GM23338 (cell line): ENCODE results near the gene RNF141. TPM values are rescaled to one million over a fixed set of nuclear protein-coding genes. Genes with fewer than 3 reads are reported as not detected.

Experiments used
- ATAC-seq: fragments of 200-7000 bp; cut with Tn5 transposase; 3 replicates; pipeline ENCODE4 v1.9.1; 2020
- DNase-seq: peaks from one replicate; pipeline ENCODE4 v3.0.0-alpha.2; 2015; ENCODE audit warnings: low spot score
- H2AFZ ChIP-seq: fragments of 200-600 bp; sonication (generic); 2 replicates; pipeline ENCODE4 v1.8.0; 2016; ENCODE audit warnings: antibody characterized with exemption, mild to moderate bottlenecking, moderate library complexity
- H3F3A ChIP-seq: fragments of 200-600 bp; sonication (generic); replicated peaks from 2 replicates; pipeline ENCODE4 v1.8.0; 2017; ENCODE audit warnings: antibody characterized with exemption, mixed run types, low read depth
- H3K27ac ChIP-seq: fragments of 200-600 bp; sonication (generic); 2 replicates; pipeline ENCODE4 v1.6.1; 2016; ENCODE audit warnings: low read depth
- H3K27me3 ChIP-seq: fragments of 200-600 bp; sonication (generic); 2 replicates; pipeline ENCODE4 v1.8.0; 2016; ENCODE audit warnings: mild to moderate bottlenecking, mixed run types, moderate library complexity; ENCODE audit not compliant: insufficient read depth
- H3K36me3 ChIP-seq: fragments of 200-600 bp; sonication (generic); 2 replicates; pipeline ENCODE4 v1.8.0; 2016; ENCODE audit warnings: mild to moderate bottlenecking; ENCODE audit not compliant: insufficient read depth
- H3K4me1 ChIP-seq: fragments of 200-600 bp; sonication (generic); 2 replicates; pipeline ENCODE4 v1.8.0; 2016; ENCODE audit warnings: mild to moderate bottlenecking, moderate library complexity; ENCODE audit not compliant: insufficient read depth
- H3K4me2 ChIP-seq: fragments of 200-600 bp; sonication (generic); 2 replicates; pipeline ENCODE4 v1.7.1; 2017; ENCODE audit warnings: mixed run types
- H3K4me3 ChIP-seq: fragments of 200-600 bp; sonication (generic); 2 replicates; pipeline ENCODE4 v1.6.1; 2016; ENCODE audit warnings: mixed run types
- H3K79me2 ChIP-seq: fragments of 200-600 bp; sonication (generic); replicated peaks from 2 replicates; pipeline ENCODE4 v1.8.0; 2017; ENCODE audit warnings: mild to moderate bottlenecking; ENCODE audit not compliant: insufficient read depth
- H3K9me2 ChIP-seq: fragments of 200-600 bp; sonication (generic); 2 replicates; pipeline ENCODE4 v1.8.0; 2017; ENCODE audit not compliant: insufficient read depth
- H4K20me1 ChIP-seq: fragments of 200-600 bp; sonication (generic); replicated peaks from 2 replicates; pipeline ENCODE4 v1.8.0; 2017; ENCODE audit warnings: mild to moderate bottlenecking; ENCODE audit not compliant: insufficient read depth
- H3K27ac Mint-ChIP-seq: 2 replicates; pipeline ENCODE4 v1.8.0; 2020; ENCODE audit warnings: inconsistent platforms, mild to moderate bottlenecking, moderate library complexity, mixed read lengths
- H3K27me3 Mint-ChIP-seq: 3 replicates; pipeline ENCODE4 v1.8.0; 2022; ENCODE audit warnings: low read depth, mild to moderate bottlenecking, moderate library complexity, mixed read lengths, inconsistent platforms; ENCODE audit not compliant: insufficient read depth, poor library complexity
- H3K36me3 Mint-ChIP-seq: 3 replicates; pipeline ENCODE4 v1.8.0; 2021; ENCODE audit warnings: low read depth, mild to moderate bottlenecking, inconsistent platforms, moderate library complexity, mixed read lengths
- H3K4me1 Mint-ChIP-seq: 3 replicates; pipeline ENCODE4 v1.8.0; 2020; ENCODE audit warnings: mild to moderate bottlenecking, inconsistent platforms, mixed read lengths
- H3K4me3 Mint-ChIP-seq: 3 replicates; pipeline ENCODE4 v1.8.0; 2021; ENCODE audit warnings: moderate library complexity, mild to moderate bottlenecking, inconsistent platforms, mixed read lengths
- H3K9me3 Mint-ChIP-seq: 3 replicates; pipeline ENCODE4 v1.8.0; 2020; ENCODE audit warnings: moderate library complexity, mild to moderate bottlenecking, inconsistent platforms, mixed read lengths
- CREB1 ChIP-seq: fragments of 250-450 bp; sonication (Bioruptor Pico); IDR thresholded peaks from 2 replicates; pipeline ENCODE4 v1.5.0; 2020; ENCODE audit warnings: low read depth, mild to moderate bottlenecking, moderate library complexity
- ETS1 ChIP-seq: IDR thresholded peaks from 2 replicates; pipeline ENCODE4 v1.6.1; 2016; ENCODE audit warnings: antibody characterized with exemption
- EZH2 ChIP-seq: fragments of 200-600 bp; sonication (generic); IDR thresholded peaks from one replicate; pipeline ENCODE4 v1.8.0; 2017; ENCODE audit warnings: antibody characterized with exemption, mild to moderate bottlenecking, low read depth; ENCODE audit not compliant: unreplicated experiment
- EZH2phosphoT487 ChIP-seq: fragments of 200-600 bp; sonication (generic); IDR thresholded peaks from one replicate; pipeline ENCODE4 v1.8.1; 2018; ENCODE audit warnings: antibody characterized with exemption; ENCODE audit not compliant: unreplicated experiment
- JUNB ChIP-seq: IDR thresholded peaks from one replicate; pipeline ENCODE4 v1.6.1; 2016; ENCODE audit warnings: antibody characterized with exemption; ENCODE audit not compliant: unreplicated experiment
- POLR2AphosphoS5 ChIP-seq: IDR thresholded peaks from 2 replicates; pipeline ENCODE4 v1.6.1; 2016; ENCODE audit warnings: antibody characterized with exemption, low read depth
- REST ChIP-seq: IDR thresholded peaks from one replicate; pipeline ENCODE4 v1.6.1; 2018; ENCODE audit warnings: antibody characterized with exemption; ENCODE audit not compliant: unreplicated experiment
- ZNF114 ChIP-seq: fragments of 250-450 bp; sonication (Bioruptor Pico); IDR thresholded peaks from 2 replicates; pipeline ENCODE4 v1.5.0; 2020; ENCODE audit warnings: mild to moderate bottlenecking, moderate library complexity
- ZNF331 ChIP-seq: fragments of 250-450 bp; sonication (Bioruptor Pico); IDR thresholded peaks from 2 replicates; pipeline ENCODE4 v1.5.0; 2020; ENCODE audit warnings: low read depth, mild to moderate bottlenecking, moderate library complexity
- ZNF462 ChIP-seq: fragments of 250-450 bp; sonication (Bioruptor Pico); IDR thresholded peaks from 2 replicates; pipeline ENCODE4 v1.5.0; 2020; ENCODE audit warnings: mild to moderate bottlenecking, moderate library complexity
- polyA plus RNA-seq: library from polyadenylated mRNA; unstranded; fragments of >200 nt; fragmentation: Nextera tagmentation; extraction: Ambion mirVana; gene quantifications from 2 replicates; pipeline ENCODE4 v1.2.1, GENCODE V29; 2016
- total RNA-seq: library from RNA; depleted of rRNA; stranded (reverse); fragments of >200 nt; shearing (Covaris generic); gene quantifications from 2 replicates; pipeline ENCODE4 v1.2.3, GENCODE V29; 2014

RNF141 gene
- total and polyA plus RNA-seq, 2 experiments from 2014 or later = 11.4 to 26.9 TPM

GRCh38 chr11:10515418-10515817 is 25.6 kb downstream of the RNF141 start (continued):
- TF ChIP-seq ZNF462 (CRISPR knock-in tag) (no peak), ZNF114 (no peak)

GRCh38 chr11:10514709-10515108 is 26.3 kb downstream of the RNF141 start:
- no peaks in the 10 kb centered on the region for H3K9me3 Mint-ChIP-seq
- peaks cover 2% of the 10 kb centered on the region for H3K27me3 Mint-ChIP-seq
- Histone ChIP-seq H3K27ac (no peak overlapping the region), H3K4me1 (peaks cover 14% of the 10 kb centered on the region), H3K27me3 (no peaks in the 10 kb centered on the region), H4K20me1 (no peaks in the 10 kb centered on the region), H3F3A (no peaks in the 10 kb centered on the region), H3K36me3 (no peaks in the 10 kb centered on the region), H3K79me2 (no peaks in the 10 kb centered on the region), H3K4me3 (no peak overlapping the region), H3K9me2 (no peaks in the 10 kb centered on the region), H2AFZ (no peak overlapping the region), H3K4me2 (no peak overlapping the region)
- DNase-seq = no peak
- H3K4me3 Mint-ChIP-seq = no peak overlapping the region
- H3K36me3 Mint-ChIP-seq = no peaks in the 10 kb centered on the region
- peaks cover 17% of the 10 kb centered on the region for H3K4me1 Mint-ChIP-seq
- H3K27ac Mint-ChIP-seq = no peak overlapping the region
- ATAC-seq = no peak
- TF ChIP-seq EZH2 (no peak), REST (no peak), JUNB (no peak), CREB1 (CRISPR knock-in tag) (no peak), ZNF331 (no peak), EZH2phosphoT487 (no peak), ZNF114 (no peak), ETS1 (no peak), POLR2AphosphoS5 (no peak)
